Left ventricle myocardium inferior (tissue), 1 donor: ENCODE results near the gene GET4. TPM values are rescaled to one million over a fixed set of nuclear protein-coding genes. Genes with fewer than 3 reads are reported as not detected.

ENCODE experiments used
- DNase-seq: peaks from one replicate; pipeline ENCODE4 v3.0.0-alpha.2; 2020
- H3K27ac ChIP-seq: fragments of 200-600 bp; replicated peaks from 2 replicates; pipeline ENCODE4 v1.8.0; 2021
- H3K27me3 ChIP-seq: fragments of 200-600 bp; 2 replicates; pipeline ENCODE4 v1.8.0; 2021; ENCODE audit warnings: low read depth
- H3K36me3 ChIP-seq: fragments of 200-600 bp; 2 replicates; pipeline ENCODE4 v1.8.0; 2021
- H3K4me1 ChIP-seq: fragments of 200-600 bp; 2 replicates; pipeline ENCODE4 v1.8.0; 2021
- H3K4me3 ChIP-seq: fragments of 200-600 bp; 2 replicates; pipeline ENCODE4 v1.8.0; 2021; ENCODE audit warnings: mild to moderate bottlenecking, moderate library complexity
- H3K9me3 ChIP-seq: fragments of 200-600 bp; replicated peaks from 2 replicates; pipeline ENCODE4 v1.8.0; 2021
- CTCF ChIP-seq: fragments of 200-600 bp; IDR thresholded peaks from 2 replicates; pipeline ENCODE4 v1.8.0; 2021; ENCODE audit warnings: antibody characterized with exemption, mild to moderate bottlenecking, borderline replicate concordance
- intact Hi-C: fragments of 100-400 bp; cut with micrococcal nuclease; formaldehyde crosslinking; loops from one replicate; pipeline ENCODE4 v1.11.0; 2022
- total RNA-seq: library from RNA; stranded (reverse); fragmentation: NEBNext Ultra II Directional; extraction: Animal tissue kit (Norgen Biotek cat#: 25700); gene quantifications from one replicate; pipeline ENCODE4 v1.2.1, GENCODE V29; 2021
- donor health status: DM: no; HTN: yes; CAD: no; lungs with severe emphysema.

Gene GET4
- total RNA-seq, 1 donor from 2014 or later: 22.9 TPM

- no peak for TF ChIP-seq CTCF
- peak; percentile 13 for DNase-seq
- H3K4me1 ChIP-seq: peaks cover 82% of the 10 kb centered on the region
- H3K9me3 ChIP-seq: no peaks in the 10 kb centered on the region
- H3K36me3 ChIP-seq: peaks cover 34% of the 10 kb centered on the region
- intact Hi-C loops: no loop called here
- no peak overlapping the region for H3K4me3 ChIP-seq
- no peak overlapping the region for H3K27ac ChIP-seq
- no peaks in the 10 kb centered on the region for H3K27me3 ChIP-seq
These were observed 8.0 kb downstream of the GET4 start for GRCh38 chr7:884191-885003.

- TF ChIP-seq CTCF: no peak
- H3K27ac ChIP-seq: no peak overlapping the region
- peaks cover 72% of the 10 kb centered on the region for H3K4me1 ChIP-seq
- peak; percentile 15 for DNase-seq
- no peaks in the 10 kb centered on the region for H3K27me3 ChIP-seq
- H3K36me3 ChIP-seq: peaks cover 36% of the 10 kb centered on the region
- H3K9me3 ChIP-seq: no peaks in the 10 kb centered on the region
- no peak overlapping the region for H3K4me3 ChIP-seq
- intact Hi-C loops: no loop called here
These were observed 9.0 kb downstream of the GET4 start for GRCh38 chr7:885261-885892.

GRCh38 chr7:885893-886625 is 9.7 kb downstream of the GET4 start:
- DNase-seq: peak; percentile 10
- Histone ChIP-seq H3K9me3 (no peaks in the 10 kb centered on the region), H3K4me3 (no peak overlapping the region), H3K27me3 (no peaks in the 10 kb centered on the region), H3K36me3 (peaks cover 43% of the 10 kb centered on the region), H3K4me1 (peaks cover 65% of the 10 kb centered on the region), H3K27ac (peak overlapping the region; percentile 72)
- no peak for TF ChIP-seq CTCF
- intact Hi-C loops: no loop called here

- Histone ChIP-seq H3K4me1 (peaks cover 59% of the 10 kb centered on the region), H3K9me3 (no peaks in the 10 kb centered on the region), H3K4me3 (no peak overlapping the region), H3K27me3 (no peaks in the 10 kb centered on the region), H3K27ac (peak overlapping the region; percentile 72), H3K36me3 (peaks cover 51% of the 10 kb centered on the region)
- peak; percentile 85 for DNase-seq
- TF ChIP-seq CTCF: no peak
- intact Hi-C loops: no loop called here
These were observed 10.5 kb downstream of the GET4 start for GRCh38 chr7:886626-887487.

GRCh38 chr7:887488-887820 is 11.1 kb downstream of the GET4 start:
- H3K27ac ChIP-seq: peak overlapping the region; percentile 72
- peaks cover 53% of the 10 kb centered on the region for H3K4me1 ChIP-seq
- H3K9me3 ChIP-seq: no peaks in the 10 kb centered on the region
- intact Hi-C loops: no loop called here
- no peak overlapping the region for H3K4me3 ChIP-seq
- peaks cover 57% of the 10 kb centered on the region for H3K36me3 ChIP-seq
- DNase-seq: peak; percentile 12
- no peak for TF ChIP-seq CTCF
- H3K27me3 ChIP-seq: no peaks in the 10 kb centered on the region
